Neural cell (in vitro differentiated cells): ENCODE measurements around the gene NPW.

Source experiments
- EP300 ChIP-seq: fragments of 450-650 bp; conservative IDR thresholded peaks from 2 replicates; pipeline ENCODE4 v1.6.1; 2014; ENCODE audit warnings: antibody characterized with exemption, mild to moderate bottlenecking, moderate library complexity; ENCODE audit not compliant: poor library complexity, severe bottlenecking
- EZH2 ChIP-seq: fragments of 200-600, 300-800 bp; shearing (Covaris generic), sonication (generic); IDR thresholded peaks from 2 replicates; pipeline ENCODE4 v1.6.1; 2014; ENCODE audit warnings: antibody characterized with exemption, low read length, borderline replicate concordance, mild to moderate bottlenecking; ENCODE audit not compliant: insufficient read depth, poor library complexity, severe bottlenecking
- POLR2AphosphoS5 ChIP-seq: IDR thresholded peaks from 2 replicates; pipeline ENCODE4 v1.6.1; 2012
- RAD21 ChIP-seq: fragments of 450-650 bp; conservative IDR thresholded peaks from 2 replicates; pipeline ENCODE4 v1.6.1; 2014; ENCODE audit warnings: antibody characterized with exemption, mild to moderate bottlenecking, moderate library complexity
- SMC3 ChIP-seq: fragments of 450-650 bp; conservative IDR thresholded peaks from 2 replicates; pipeline ENCODE4 v1.6.1; 2014; ENCODE audit warnings: antibody characterized with exemption, mild to moderate bottlenecking, moderate library complexity; ENCODE audit not compliant: poor library complexity
- TF ChIP-seq, protein P1 (sequence below): fragments of 450-650 bp; IDR thresholded peaks from 2 replicates; pipeline ENCODE4 v1.5.1; 2014; ENCODE audit warnings: antibody characterized with exemption, mild to moderate bottlenecking, moderate library complexity; ENCODE audit not compliant: poor library complexity, severe bottlenecking
- TF ChIP-seq, protein P2 (sequence below): IDR thresholded peaks from 2 replicates; pipeline ENCODE4 v1.6.1; 2012; ENCODE audit warnings: borderline replicate concordance

DNA sequence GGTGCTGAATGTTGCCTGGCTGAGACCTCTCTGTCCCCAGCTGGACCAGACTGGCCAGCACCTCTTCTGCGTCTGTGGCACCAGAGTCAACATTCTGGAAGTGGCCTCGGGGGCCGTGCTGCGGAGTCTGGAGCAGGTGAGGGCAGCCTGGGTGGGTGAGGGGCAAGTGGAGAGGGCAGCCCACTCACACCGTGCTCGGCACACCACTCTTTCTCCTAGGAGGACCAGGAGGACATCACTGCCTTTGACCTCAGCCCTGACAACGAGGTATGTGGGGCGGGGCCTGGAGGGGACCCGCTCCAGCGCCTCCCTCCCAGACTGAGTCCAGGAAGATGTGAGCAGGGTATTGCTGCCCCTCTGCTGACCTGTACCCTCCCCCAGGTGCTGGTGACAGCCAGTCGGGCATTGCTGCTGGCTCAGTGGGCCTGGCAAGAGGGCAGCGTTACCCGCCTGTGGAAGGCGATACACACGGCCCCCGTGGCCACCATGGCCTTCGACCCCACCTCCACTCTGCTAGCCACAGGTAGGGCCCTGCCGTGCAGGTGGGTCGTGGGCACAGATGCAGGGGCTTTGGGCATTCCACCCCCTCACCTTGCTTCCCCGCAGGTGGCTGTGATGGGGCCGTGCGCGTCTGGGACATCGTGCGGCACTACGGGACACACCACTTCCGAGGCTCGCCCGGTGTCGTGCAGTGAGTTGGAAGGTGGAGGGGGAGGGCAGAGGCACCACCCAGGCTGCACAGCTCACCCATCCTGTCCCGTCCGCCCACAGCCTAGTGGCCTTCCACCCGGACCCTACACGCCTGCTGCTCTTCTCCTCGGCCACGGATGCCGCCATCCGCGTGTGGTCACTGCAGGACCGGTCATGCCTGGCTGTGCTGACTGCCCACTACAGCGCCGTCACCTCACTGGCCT is 45.2 kb upstream of the NPW start:
- TF ChIP-seq, protein P1, sequence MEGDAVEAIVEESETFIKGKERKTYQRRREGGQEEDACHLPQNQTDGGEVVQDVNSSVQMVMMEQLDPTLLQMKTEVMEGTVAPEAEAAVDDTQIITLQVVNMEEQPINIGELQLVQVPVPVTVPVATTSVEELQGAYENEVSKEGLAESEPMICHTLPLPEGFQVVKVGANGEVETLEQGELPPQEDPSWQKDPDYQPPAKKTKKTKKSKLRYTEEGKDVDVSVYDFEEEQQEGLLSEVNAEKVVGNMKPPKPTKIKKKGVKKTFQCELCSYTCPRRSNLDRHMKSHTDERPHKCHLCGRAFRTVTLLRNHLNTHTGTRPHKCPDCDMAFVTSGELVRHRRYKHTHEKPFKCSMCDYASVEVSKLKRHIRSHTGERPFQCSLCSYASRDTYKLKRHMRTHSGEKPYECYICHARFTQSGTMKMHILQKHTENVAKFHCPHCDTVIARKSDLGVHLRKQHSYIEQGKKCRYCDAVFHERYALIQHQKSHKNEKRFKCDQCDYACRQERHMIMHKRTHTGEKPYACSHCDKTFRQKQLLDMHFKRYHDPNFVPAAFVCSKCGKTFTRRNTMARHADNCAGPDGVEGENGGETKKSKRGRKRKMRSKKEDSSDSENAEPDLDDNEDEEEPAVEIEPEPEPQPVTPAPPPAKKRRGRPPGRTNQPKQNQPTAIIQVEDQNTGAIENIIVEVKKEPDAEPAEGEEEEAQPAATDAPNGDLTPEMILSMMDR: no peak
- TF ChIP-seq RAD21 (no peak), POLR2AphosphoS5 (no peak), EP300 (no peak), SMC3 (no peak), EZH2 (no peak)
- TF ChIP-seq, protein P2, sequence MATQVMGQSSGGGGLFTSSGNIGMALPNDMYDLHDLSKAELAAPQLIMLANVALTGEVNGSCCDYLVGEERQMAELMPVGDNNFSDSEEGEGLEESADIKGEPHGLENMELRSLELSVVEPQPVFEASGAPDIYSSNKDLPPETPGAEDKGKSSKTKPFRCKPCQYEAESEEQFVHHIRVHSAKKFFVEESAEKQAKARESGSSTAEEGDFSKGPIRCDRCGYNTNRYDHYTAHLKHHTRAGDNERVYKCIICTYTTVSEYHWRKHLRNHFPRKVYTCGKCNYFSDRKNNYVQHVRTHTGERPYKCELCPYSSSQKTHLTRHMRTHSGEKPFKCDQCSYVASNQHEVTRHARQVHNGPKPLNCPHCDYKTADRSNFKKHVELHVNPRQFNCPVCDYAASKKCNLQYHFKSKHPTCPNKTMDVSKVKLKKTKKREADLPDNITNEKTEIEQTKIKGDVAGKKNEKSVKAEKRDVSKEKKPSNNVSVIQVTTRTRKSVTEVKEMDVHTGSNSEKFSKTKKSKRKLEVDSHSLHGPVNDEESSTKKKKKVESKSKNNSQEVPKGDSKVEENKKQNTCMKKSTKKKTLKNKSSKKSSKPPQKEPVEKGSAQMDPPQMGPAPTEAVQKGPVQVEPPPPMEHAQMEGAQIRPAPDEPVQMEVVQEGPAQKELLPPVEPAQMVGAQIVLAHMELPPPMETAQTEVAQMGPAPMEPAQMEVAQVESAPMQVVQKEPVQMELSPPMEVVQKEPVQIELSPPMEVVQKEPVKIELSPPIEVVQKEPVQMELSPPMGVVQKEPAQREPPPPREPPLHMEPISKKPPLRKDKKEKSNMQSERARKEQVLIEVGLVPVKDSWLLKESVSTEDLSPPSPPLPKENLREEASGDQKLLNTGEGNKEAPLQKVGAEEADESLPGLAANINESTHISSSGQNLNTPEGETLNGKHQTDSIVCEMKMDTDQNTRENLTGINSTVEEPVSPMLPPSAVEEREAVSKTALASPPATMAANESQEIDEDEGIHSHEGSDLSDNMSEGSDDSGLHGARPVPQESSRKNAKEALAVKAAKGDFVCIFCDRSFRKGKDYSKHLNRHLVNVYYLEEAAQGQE: no peak
